H1 (cell line): Measurements from ENCODE around the gene TXNRD3. TPM values are rescaled to one million over a fixed set of nuclear protein-coding genes. Genes with fewer than 3 reads are reported as not detected.

Experiments used
- CTCF ChIA-PET: fragments of 300-600 bp; sonication (Branson Sonifier 250); formaldehyde crosslinking; loops from one replicate; lab custom pipeline; 2021; ENCODE audit not compliant: partially characterized antibody; lab: Charles Lee
- POLR2A ChIA-PET: fragments of 300-600 bp; sonication (Branson Sonifier 250); formaldehyde crosslinking; loops from one replicate; lab custom pipeline; 2021; ENCODE audit warnings: inconsistent platforms; ENCODE audit not compliant: partially characterized antibody; lab: Charles Lee
- DNase-seq, 2 experiments: peaks; one replicate each; pipeline versions ENCODE4 v3.0.0 to v3.0.0-alpha.2; 2010 to 2022; ENCODE audit warnings: low spot score in 2 of 2, low read depth in 1 of 2, mixed read lengths in 1 of 2
- FAIRE-seq: peaks from 2 replicates; lab custom pipeline; 2011; peaks lifted over from hg19 to GRCh38; lab: Jason Lieb, UNC
- H2AFZ ChIP-seq: 2 replicates; pipeline ENCODE4 v1.8.1; 2012; ENCODE audit warnings: low read length, inconsistent platforms
- H2AK5ac ChIP-seq: 2 replicates; pipeline ENCODE4 v1.6.1; 2013; ENCODE audit warnings: low read depth, low read length
- H2BK120ac ChIP-seq: replicated peaks from 2 replicates; pipeline ENCODE3; 2013; ENCODE audit warnings: low read depth, low read length, inconsistent platforms
- H2BK12ac ChIP-seq: 2 replicates; pipeline ENCODE4 v1.6.1; 2013; ENCODE audit warnings: low read depth, low read length
- H2BK15ac ChIP-seq: 2 replicates; pipeline ENCODE4 v1.6.1; 2013; ENCODE audit warnings: low read length
- H2BK20ac ChIP-seq: 2 replicates; pipeline ENCODE4 v1.6.1; 2013; ENCODE audit warnings: low read length
- H2BK5ac ChIP-seq: 2 replicates; pipeline ENCODE4 v1.6.1; 2013; ENCODE audit warnings: low read depth, low read length
- H3K14ac ChIP-seq: 2 replicates; pipeline ENCODE4 v1.6.1; 2013; ENCODE audit warnings: inconsistent platforms; ENCODE audit not compliant: insufficient read length
- H3K18ac ChIP-seq: 2 replicates; pipeline ENCODE4 v1.6.1; 2013; ENCODE audit warnings: low read length; ENCODE audit errors: extremely low read depth
- H3K23ac ChIP-seq: 2 replicates; pipeline ENCODE4 v1.6.1; 2013; ENCODE audit warnings: inconsistent platforms; ENCODE audit not compliant: insufficient read length
- H3K23me2 ChIP-seq: 2 replicates; pipeline ENCODE4 v1.6.1; 2013; ENCODE audit warnings: low read depth, low read length
- H3K27ac ChIP-seq: 2 replicates; pipeline ENCODE4 v1.6.1; 2011; ENCODE audit warnings: low read depth, low read length, inconsistent platforms
- H3K27me3 ChIP-seq, 4 experiments: replicated peaks in 1 of 4; 1 replicate in 1 of 4; 2 replicates in 3 of 4; pipeline versions ENCODE4 v1.6.1 to v1.8.1; 2011 to 2013; ENCODE audit warnings: low read length in 3 of 4, mild to moderate bottlenecking in 3 of 4, inconsistent platforms in 2 of 4, mixed read lengths in 2 of 4, moderate library complexity in 1 of 4; ENCODE audit not compliant: control insufficient read depth in 3 of 4, insufficient read depth in 3 of 4; ENCODE audit errors: extremely low read depth in 1 of 4
- H3K36me3 ChIP-seq, 4 experiments: 2 replicates each; pipeline versions ENCODE4 v1.6.1 to v1.8.1; 2011 to 2013; ENCODE audit warnings: mild to moderate bottlenecking in 4 of 4, low read length in 3 of 4, moderate library complexity in 2 of 4, control low read depth in 1 of 4, inconsistent platforms in 1 of 4; ENCODE audit not compliant: insufficient read depth in 4 of 4, control insufficient read depth in 2 of 4
- H3K4ac ChIP-seq: replicated peaks from 2 replicates; pipeline ENCODE3; 2013; ENCODE audit warnings: low read length, low read depth, mixed read lengths, inconsistent platforms; ENCODE audit not compliant: insufficient read length
- H3K4me1 ChIP-seq, 4 experiments: replicated peaks in 1 of 4; 1 replicate in 1 of 4; 2 replicates in 3 of 4; pipeline versions ENCODE4 v1.6.1 to v1.8.1; 2011 to 2013; ENCODE audit warnings: low read length in 3 of 4, inconsistent platforms in 2 of 4, mixed read lengths in 1 of 4; ENCODE audit not compliant: insufficient read depth in 4 of 4, control insufficient read depth in 3 of 4
- H3K4me2 ChIP-seq, 2 experiments: 2 replicates each; pipeline versions ENCODE4 v1.6.1 to v1.8.1; 2011 to 2013; ENCODE audit warnings: low read depth in 2 of 2, low read length in 2 of 2, control low read depth in 1 of 2, inconsistent platforms in 1 of 2, mild to moderate bottlenecking in 1 of 2; ENCODE audit not compliant: insufficient read depth in 1 of 2
- H3K4me3 ChIP-seq, 4 experiments: fragments of 200-600, 300-600 bp in 1 of 4; sonication (generic), shearing (Covaris generic), sonication (Bioruptor Twin) in 1 of 4; 2 replicates each; pipeline versions ENCODE4 v1.5.1 to v1.8.1; 2011 to 2016; ENCODE audit warnings: low read length in 4 of 4, low read depth in 3 of 4, control low read depth in 2 of 4, inconsistent platforms in 2 of 4, mild to moderate bottlenecking in 2 of 4, mixed read lengths in 1 of 4, moderate library complexity in 1 of 4; ENCODE audit not compliant: insufficient read depth in 2 of 4; ENCODE audit errors: extremely low read depth in 1 of 4
- H3K56ac ChIP-seq: replicated peaks from 2 replicates; pipeline ENCODE3; 2013; ENCODE audit warnings: low read depth, mild to moderate bottlenecking, mixed read lengths, low read length, inconsistent platforms; ENCODE audit not compliant: insufficient read length
- H3K79me1 ChIP-seq: 2 replicates; pipeline ENCODE4 v1.6.1; 2013; ENCODE audit warnings: low read depth, low read length, control low read depth
- H3K79me2 ChIP-seq, 2 experiments: 2 replicates each; pipeline versions ENCODE4 v1.6.1 to v1.8.1; 2012 to 2013; ENCODE audit warnings: low read length in 2 of 2, mild to moderate bottlenecking in 2 of 2, inconsistent platforms in 1 of 2; ENCODE audit not compliant: insufficient read depth in 2 of 2, control insufficient read depth in 1 of 2
- H3K9ac ChIP-seq, 4 experiments: replicated peaks in 1 of 4; 1 replicate in 1 of 4; 2 replicates in 3 of 4; pipeline versions ENCODE4 v1.6.1 to v1.8.1; 2011 to 2013; ENCODE audit warnings: low read depth in 3 of 4, low read length in 3 of 4, control low read depth in 2 of 4, mild to moderate bottlenecking in 2 of 4, moderate library complexity in 2 of 4, inconsistent platforms in 1 of 4; ENCODE audit errors: extremely low read depth in 1 of 4
- H3K9me3 ChIP-seq, 2 experiments: 2 replicates each; pipeline versions ENCODE4 v1.6.1 to v1.8.1; 2012 to 2013; ENCODE audit warnings: mild to moderate bottlenecking in 2 of 2, moderate library complexity in 2 of 2, control low read depth in 1 of 2, inconsistent platforms in 1 of 2, low read depth in 1 of 2, low read length in 1 of 2, mixed read lengths in 1 of 2; ENCODE audit not compliant: insufficient read depth in 2 of 2
- H4K20me1 ChIP-seq, 2 experiments: replicated peaks in 1 of 2; 2 replicates each; pipeline versions ENCODE3 to v1.8.1; 2011 to 2013; ENCODE audit warnings: inconsistent platforms in 2 of 2, low read length in 2 of 2, mild to moderate bottlenecking in 1 of 2; ENCODE audit not compliant: insufficient read depth in 2 of 2, control insufficient read depth in 1 of 2
- H4K5ac ChIP-seq: 2 replicates; pipeline ENCODE4 v1.6.1; 2013; ENCODE audit warnings: low read length, low read depth, mixed read lengths, inconsistent platforms; ENCODE audit not compliant: insufficient read length
- H4K8ac ChIP-seq: 2 replicates; pipeline ENCODE4 v1.8.0; 2013; ENCODE audit warnings: mild to moderate bottlenecking, moderate library complexity, low read length, inconsistent platforms; ENCODE audit not compliant: insufficient read depth; ENCODE audit errors: extremely low read depth
- H4K91ac ChIP-seq: replicated peaks from 2 replicates; pipeline ENCODE3; 2013; ENCODE audit warnings: low read length, mixed read lengths, inconsistent platforms; ENCODE audit not compliant: insufficient read length
- BRCA1 ChIP-seq: IDR thresholded peaks from 2 replicates; pipeline ENCODE4 v1.6.1; 2012; ENCODE audit warnings: low read depth, low read length, improper control_type of control experiment
- CBX8 ChIP-seq: fragments of 300-800, 300-1000 bp; sonication (generic); IDR thresholded peaks from 2 replicates; pipeline ENCODE4 v1.7.1; 2016; ENCODE audit warnings: low read depth, low read length, borderline replicate concordance
- FOSL1 ChIP-seq: IDR thresholded peaks from 2 replicates; pipeline ENCODE4 v1.6.1; 2011; ENCODE audit warnings: mild to moderate bottlenecking, low read depth, low read length, moderate library complexity; ENCODE audit not compliant: insufficient read depth
- RBBP5 ChIP-seq: IDR thresholded peaks from 2 replicates; pipeline ENCODE4 v1.7.1; 2012; ENCODE audit warnings: low read depth, mild to moderate bottlenecking, inconsistent platforms, low read length, moderate library complexity, borderline replicate concordance
- SRF ChIP-seq: IDR thresholded peaks from 2 replicates; pipeline ENCODE4 v1.6.1; 2011; ENCODE audit warnings: mild to moderate bottlenecking, low read depth, low read length, moderate library complexity
- WGBS, 2 experiments: shearing (Covaris generic) in 1 of 2; methylation state at CpG; one replicate each; pipeline versions ENCODE4 v1.1.6 to v1.1.7; 2013 to 2015; ENCODE audit warnings: low lambda C conversion rate in 2 of 2, mixed read lengths in 2 of 2, inconsistent platforms in 1 of 2, low coverage in 1 of 2, missing lambda C conversion rate in 1 of 2; ENCODE audit not compliant: insufficient replicate concordance in 2 of 2, insufficient coverage in 1 of 2, insufficient read length in 1 of 2; ENCODE audit errors: extremely low coverage in 1 of 2, missing lambda C conversion rate in 1 of 2; 5-methylcytosine and 5-hydroxymethylcytosine counted together
- polyA plus RNA-seq, 7 experiments: library from polyadenylated mRNA; depleted of rRNA in 3 of 7; stranded (reverse) in 5 of 7; unstranded in 2 of 7; fragments of >200 nt in 5 of 7; fragments of 200-250 nt in 2 of 7; gene quantifications; 1 replicate in 5 of 7; 2 replicates in 1 of 7; 4 replicates in 1 of 7; pipeline versions ENCODE4 v1.2.1 to v1.2.3, GENCODE V29; 2011 to 2013; ENCODE audit warnings: missing spikeins in 2 of 7, mixed read lengths in 2 of 7
- total RNA-seq: library from RNA; stranded (reverse); fragmentation: NEBNext Ultra II Directional; extraction: Animal tissue kit (Norgen Biotek cat#: 25700); gene quantifications from 2 replicates; pipeline ENCODE4 v1.2.1, GENCODE V29; 2021
- TF ChIP-seq, protein P1 (sequence below): IDR thresholded peaks from 2 replicates; pipeline ENCODE4 v1.6.1; 2011; ENCODE audit warnings: low read length, improper control_type of control experiment

The TXNRD3 gene
- total and polyA plus RNA-seq, 2 of the 8 experiments (the other 6 are each of a cell fraction or from before 2014, with no cell fraction given), result 3.4 to 4.3 TPM

DNA sequence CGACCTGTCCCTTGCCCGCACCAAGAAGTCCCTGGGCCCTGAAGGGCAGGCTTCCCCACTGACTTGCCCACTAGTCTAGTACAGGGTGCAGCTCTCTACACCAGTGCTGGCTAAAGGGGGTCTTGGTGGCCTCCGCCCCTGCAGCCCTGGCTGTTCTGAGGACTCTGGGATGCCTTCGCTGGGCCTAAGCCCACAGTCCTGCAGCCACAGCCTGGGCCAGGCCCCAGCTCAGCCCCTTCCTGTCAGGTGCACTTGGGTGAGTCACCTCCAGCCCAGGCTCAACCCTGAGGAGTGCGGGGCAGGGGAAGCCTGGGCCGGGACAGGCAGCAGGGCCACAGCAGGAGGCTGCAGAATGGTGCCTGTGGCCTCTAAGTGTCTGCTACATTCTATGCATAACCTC lies 97.2 kb downstream of the TXNRD3 start:
- Histone ChIP-seq H2BK20ac (no peak overlapping the region), H3K27me3 (no peaks in the 10 kb centered on the region), H3K79me1 (no peaks in the 10 kb centered on the region), H3K4me3 (no peak overlapping the region), H4K5ac (no peak overlapping the region), H3K4me1 (no peaks in the 10 kb centered on the region), H2AFZ (no peak overlapping the region), H2BK5ac (no peak overlapping the region; the same call in 1 of the 2 replicates), H4K8ac (no peak overlapping the region), H2AK5ac (no peak overlapping the region), H2BK12ac (no peak overlapping the region), H3K79me2 (no peaks in the 10 kb centered on the region), H2BK120ac (no peak overlapping the region), H2BK15ac (no peak overlapping the region), H3K27ac (no peak overlapping the region), H3K9ac (no peak overlapping the region), H3K56ac (no peak overlapping the region), H3K4ac (no peak overlapping the region), H3K23me2 (peaks cover 6% of the 10 kb centered on the region; the same call in 1 of the 2 replicates), H3K9me3 (no peaks in the 10 kb centered on the region), H4K20me1 (peaks cover 0 to 5% of the 10 kb centered on the region in 2 experiments), H3K23ac (no peak overlapping the region), H3K36me3 (no peaks in the 10 kb centered on the region; a peak in 1 of 8 replicates), H3K18ac (no peak overlapping the region), H3K14ac (no peak overlapping the region), H3K4me2 (no peak overlapping the region), H4K91ac (no peak overlapping the region)
- ChIA-PET POLR2A (no interaction called here), CTCF (interaction anchor here (0.7 to 1.2 kb wide), 2 partner anchors 20 to 120 kb away, joined by 3 read pairs; no protein-coding TSS in a partner anchor)
- TF ChIP-seq RBBP5 (no peak), CBX8 (no peak), SRF (no peak), FOSL1 (no peak), BRCA1 (no peak)
- TF ChIP-seq, protein P1, sequence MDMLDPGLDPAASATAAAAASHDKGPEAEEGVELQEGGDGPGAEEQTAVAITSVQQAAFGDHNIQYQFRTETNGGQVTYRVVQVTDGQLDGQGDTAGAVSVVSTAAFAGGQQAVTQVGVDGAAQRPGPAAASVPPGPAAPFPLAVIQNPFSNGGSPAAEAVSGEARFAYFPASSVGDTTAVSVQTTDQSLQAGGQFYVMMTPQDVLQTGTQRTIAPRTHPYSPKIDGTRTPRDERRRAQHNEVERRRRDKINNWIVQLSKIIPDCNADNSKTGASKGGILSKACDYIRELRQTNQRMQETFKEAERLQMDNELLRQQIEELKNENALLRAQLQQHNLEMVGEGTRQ, result no peak
- no peak for DNase-seq
- FAIRE-seq, result no peak
- 75% methylated on average over 6 of the region's 6 CpGs; no CpG with 5 or more reads in 1 of the 2 experiments for WGBS, 2 experiments
